Adrenal gland (tissue), 5 donors: Measurements from ENCODE around the gene RAD54L.
A peak's percentile ranks its signal among the peaks of the same experiment; 100 is the strongest.

Experiments
- POLR2A ChIP-seq, 2 donors: fragments of 450-650 bp; IDR thresholded peaks; one replicate each; pipeline ENCODE4 v1.6.1; 2017; ENCODE audit warnings: antibody characterized with exemption in 2 of 2, mild to moderate bottlenecking in 2 of 2, moderate library complexity in 1 of 2
- TF ChIP-seq, protein P1 (sequence below), 6 experiments: fragments of 450-650 bp in 4 of 6; fragments of 200-600 bp in 2 of 6; sonication (generic) in 1 of 6; IDR thresholded peaks; 1 replicate in 5 of 6; 2 replicates in 1 of 6; pipeline versions ENCODE4 v1.5.1 to v1.8.0; 2016 to 2021; ENCODE audit warnings: antibody characterized with exemption in 6 of 6, mild to moderate bottlenecking in 2 of 6, moderate library complexity in 1 of 6
- donor health status: DM: no; HTN: no; CAD: no.

DNA sequence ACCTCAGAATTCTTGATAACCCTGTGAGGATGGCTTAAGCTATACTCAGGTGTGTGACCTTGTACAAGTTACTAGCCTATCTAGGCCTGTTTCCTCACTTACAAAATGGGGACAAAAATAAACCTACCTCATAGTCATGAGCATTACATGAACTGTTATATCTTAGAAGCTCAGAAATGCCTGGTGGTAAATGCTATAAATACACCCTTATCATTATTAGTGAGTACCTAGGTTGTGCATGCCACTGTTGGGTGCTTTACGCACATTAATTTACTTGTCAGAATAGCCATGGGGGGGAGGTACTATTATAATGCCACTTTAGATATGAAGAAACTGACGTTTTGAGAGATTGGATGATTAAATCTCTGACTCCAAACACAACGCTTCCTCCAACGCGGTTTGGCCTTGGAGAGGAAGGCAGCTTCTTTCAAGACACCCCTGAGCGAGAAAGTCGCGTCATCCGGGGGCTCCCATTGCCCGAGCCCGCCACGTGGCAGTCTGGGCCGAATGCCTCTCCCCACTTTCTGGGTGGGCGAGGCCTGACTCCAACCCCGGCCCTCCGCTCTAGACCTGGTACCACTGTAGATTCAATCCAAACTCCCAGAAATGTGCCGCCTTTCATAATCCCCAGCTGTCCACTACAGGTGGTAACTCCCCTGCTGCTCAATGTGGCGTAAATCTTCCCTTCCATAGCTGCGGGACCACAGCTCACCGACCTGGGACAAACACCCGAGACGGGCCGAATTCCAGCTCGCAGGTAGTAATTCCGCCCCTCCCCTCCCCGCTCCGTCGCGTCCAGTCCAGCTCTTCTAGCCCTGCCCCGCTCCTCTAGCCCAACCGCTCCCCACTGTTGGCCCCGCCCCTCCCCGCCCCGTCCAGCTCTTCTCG is 771 bp upstream of the RAD54L start:
- TF ChIP-seq, protein P1, sequence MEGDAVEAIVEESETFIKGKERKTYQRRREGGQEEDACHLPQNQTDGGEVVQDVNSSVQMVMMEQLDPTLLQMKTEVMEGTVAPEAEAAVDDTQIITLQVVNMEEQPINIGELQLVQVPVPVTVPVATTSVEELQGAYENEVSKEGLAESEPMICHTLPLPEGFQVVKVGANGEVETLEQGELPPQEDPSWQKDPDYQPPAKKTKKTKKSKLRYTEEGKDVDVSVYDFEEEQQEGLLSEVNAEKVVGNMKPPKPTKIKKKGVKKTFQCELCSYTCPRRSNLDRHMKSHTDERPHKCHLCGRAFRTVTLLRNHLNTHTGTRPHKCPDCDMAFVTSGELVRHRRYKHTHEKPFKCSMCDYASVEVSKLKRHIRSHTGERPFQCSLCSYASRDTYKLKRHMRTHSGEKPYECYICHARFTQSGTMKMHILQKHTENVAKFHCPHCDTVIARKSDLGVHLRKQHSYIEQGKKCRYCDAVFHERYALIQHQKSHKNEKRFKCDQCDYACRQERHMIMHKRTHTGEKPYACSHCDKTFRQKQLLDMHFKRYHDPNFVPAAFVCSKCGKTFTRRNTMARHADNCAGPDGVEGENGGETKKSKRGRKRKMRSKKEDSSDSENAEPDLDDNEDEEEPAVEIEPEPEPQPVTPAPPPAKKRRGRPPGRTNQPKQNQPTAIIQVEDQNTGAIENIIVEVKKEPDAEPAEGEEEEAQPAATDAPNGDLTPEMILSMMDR (IDR thresholded peaks at IDR 0.05): no peak
- peak in 1 of 2 donors; percentile 47 for TF ChIP-seq POLR2A (IDR thresholded peaks at IDR 0.05)
